Stimulated activated CD8-positive, alpha-beta memory T cell treated with anti-CD3 and anti-CD28 coated beads, Interleukin-12 subunit alpha, Interleukin-12 subunit beta, amount 100 ng/mL, for 1 hour (primary cell): ENCODE results near the gene PPP1R26.
"Not testable (repeated sequence)": the region's sequence is repeated elsewhere in the genome, so short reads cannot be mapped to it uniquely, and the experiment has no call there.

Experiments
- DNase-seq: peaks from one replicate; pipeline ENCODE4 v3.0.0-alpha.2; 2020; ENCODE audit warnings: low read depth

PPP1R26 gene

DNA sequence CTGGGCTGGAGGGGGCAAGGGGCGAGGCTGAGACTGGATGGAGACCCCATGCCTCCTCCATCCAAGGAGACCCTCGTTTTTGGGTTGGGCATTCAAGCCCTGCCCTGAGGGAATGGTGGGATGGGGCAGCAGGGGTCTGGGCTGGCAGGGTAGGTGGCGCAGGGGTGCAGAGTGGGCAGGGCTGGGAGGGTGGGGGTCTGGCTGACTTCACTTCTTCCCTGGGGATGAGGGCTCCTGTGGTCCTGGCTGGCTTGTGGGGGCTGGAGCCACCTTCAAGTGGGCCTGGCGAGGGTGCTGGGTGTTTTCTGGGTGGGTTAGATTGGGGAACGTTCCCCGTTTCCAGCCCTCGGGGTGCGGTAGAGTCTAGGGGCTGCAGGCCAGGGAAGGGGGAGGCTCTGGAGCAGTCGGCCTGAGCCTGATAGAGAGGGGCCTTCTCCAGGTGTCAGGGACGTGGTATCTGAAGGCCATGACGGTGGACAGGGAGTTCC lies 42.1 kb downstream of the PPP1R26 start:
- no peak for DNase-seq

DNA sequence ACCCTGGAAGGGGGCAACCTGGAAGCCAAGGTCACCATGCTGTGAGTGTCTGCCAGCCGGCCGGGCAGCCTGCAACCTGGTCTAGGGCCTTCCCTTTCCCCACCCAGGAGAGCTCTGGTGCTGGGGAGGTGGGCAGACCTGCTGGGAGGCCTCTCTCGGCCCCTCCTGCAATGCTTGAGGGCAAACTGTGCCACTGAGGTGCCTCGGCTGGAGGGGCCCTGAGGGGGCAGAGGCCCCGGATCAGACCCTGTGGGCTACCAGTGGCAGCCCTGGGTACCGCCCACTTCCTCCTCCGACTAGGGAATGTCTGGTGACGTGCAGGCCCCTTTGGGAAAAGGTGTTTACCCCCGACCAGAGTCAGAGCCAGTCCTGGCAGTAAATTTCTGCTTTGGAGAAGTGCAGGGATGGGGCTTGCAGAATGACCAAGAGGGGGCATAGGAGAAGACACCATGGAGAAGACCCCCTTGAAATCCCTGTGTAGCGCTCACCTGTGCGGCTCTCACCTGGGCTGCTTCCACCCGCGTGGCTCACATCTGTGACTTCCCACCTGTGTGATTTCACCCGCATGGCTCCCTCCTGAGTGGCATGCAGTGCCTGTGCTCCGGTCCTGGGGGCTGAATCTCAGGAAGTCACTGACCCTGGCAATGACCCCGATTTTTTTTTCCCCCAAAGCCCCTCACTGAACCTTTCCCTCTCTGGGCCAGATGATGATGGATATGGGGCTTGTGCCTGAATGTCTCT lies 42.7 kb downstream of the PPP1R26 start:
- DNase-seq = no peak

DNA sequence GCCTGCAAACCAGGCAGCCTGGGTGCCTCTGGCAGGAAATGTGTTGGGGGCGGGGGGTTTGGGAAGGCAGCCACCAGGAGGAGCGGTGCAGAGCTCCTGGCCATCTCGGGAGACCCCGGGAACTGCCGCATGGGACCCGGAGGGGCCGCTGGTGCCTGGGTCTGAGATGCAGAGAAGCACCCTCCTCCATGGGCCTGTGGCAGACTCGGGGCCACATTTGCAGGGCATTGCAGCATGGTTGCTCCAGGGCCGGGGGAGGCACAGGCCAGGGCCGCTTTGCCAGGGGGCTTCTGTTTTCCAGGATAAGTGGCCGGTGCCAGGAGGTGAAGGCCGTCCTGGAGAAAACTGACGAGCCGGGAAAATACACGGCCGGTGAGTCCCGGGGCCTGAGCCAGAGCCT lies 43.3 kb downstream of the PPP1R26 start:
- DNase-seq = no peak

DNA sequence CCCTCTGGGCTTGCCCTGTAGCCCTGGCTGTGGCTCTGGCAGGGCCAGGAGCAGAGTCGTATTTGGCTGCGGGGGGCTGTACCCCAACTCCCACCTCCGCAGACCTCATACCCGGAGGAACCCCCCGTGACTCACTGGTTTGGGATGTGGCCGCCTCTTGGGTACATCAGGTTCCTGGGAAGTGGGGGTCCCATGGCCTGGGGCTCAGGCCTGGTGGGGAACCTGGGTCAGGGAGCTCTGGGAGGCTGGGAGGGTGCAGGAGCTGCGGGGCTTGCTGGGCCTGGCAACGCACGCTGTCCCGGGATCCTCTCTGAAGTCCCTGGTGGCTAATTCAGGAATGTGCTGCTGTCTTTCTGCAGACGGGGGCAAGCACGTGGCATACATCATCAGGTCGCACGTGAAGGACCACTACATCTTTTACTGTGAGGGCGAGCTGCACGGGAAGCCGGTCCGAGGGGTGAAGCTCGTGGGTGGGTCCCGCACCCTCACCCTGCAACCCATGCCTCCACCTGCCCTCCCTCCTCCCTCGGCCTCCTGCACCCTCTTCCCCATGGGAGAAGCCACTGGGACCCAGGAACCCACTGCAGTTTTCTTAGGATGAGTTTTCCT lies 44.0 kb downstream of the PPP1R26 start:
- no peak for DNase-seq

DNA sequence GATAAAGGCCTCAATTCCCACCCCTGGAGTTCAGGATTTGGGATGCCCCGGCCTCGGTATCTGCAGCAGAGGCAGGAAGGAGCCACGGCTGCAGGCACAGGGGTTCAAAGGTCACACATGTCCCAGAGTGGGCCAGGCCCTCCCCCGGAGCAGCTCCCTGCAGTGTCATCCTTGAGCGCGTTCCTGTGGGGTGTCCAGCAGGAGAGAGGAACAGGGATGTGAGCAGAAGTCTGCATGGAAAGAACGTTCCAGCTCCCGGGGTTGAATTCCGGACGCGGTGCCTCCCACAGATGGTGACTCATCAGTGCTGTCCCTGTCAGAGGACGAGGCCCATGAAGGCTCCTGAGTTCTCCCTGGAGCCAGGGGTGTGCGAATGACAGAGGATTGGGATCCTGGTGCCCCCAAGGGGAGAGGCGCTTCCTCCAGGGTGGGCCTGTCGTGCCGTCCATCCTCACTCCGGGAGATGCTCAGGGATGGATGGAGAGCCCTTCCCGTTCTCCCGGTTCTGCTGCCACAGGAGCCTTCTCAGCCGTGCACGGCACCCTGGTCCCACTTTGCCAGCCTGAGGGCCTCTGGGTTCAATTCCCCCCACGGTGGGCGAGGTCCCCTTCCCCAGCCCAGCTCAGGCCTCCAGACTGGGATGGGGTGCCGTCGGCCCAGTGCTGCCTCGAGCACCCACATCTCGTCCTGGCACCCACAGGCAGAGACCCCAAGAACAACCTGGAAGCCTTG lies 44.7 kb downstream of the PPP1R26 start:
- DNase-seq = no peak

DNA sequence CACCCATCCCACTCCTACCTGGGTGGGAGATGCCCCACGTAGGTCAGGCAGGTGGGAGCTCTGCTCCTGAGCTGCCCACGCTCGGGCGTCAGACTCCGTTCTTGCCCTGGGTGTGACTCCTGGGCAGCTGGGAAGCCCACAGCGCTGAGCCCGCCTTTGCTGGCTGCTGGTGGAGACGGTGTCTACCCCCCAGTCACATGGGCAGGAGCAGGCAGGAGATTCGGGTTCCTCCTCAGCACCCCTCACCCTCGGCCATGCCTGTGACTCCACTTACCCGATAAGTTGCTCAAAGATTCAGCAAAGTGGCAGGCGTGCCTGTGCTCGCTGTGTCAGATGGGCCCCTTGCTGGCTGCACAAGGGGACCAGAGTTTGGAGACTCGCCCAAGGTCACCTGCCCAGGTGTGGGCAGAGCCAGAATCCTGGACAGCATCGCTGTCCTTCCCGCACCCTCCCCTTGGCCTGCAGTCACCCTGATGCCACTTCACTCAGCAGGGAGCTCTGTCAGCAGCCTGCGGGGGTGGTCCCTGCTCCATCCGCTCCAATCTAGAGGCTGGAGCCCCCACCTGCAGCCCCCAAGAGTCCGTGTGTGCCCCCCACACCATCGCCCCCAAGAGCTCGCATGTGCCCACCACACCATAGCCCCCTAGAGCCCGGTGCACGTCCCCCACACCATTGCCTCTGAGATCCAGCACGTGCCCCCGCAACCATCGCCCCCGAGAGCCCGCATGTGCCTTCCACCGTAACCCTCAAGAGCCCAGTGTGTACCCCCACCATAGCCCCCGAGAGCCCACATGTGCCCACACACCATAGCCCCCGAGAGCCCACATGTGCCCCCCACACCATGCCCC lies 45.9 kb downstream of the PPP1R26 start:
- DNase-seq = no peak

DNA sequence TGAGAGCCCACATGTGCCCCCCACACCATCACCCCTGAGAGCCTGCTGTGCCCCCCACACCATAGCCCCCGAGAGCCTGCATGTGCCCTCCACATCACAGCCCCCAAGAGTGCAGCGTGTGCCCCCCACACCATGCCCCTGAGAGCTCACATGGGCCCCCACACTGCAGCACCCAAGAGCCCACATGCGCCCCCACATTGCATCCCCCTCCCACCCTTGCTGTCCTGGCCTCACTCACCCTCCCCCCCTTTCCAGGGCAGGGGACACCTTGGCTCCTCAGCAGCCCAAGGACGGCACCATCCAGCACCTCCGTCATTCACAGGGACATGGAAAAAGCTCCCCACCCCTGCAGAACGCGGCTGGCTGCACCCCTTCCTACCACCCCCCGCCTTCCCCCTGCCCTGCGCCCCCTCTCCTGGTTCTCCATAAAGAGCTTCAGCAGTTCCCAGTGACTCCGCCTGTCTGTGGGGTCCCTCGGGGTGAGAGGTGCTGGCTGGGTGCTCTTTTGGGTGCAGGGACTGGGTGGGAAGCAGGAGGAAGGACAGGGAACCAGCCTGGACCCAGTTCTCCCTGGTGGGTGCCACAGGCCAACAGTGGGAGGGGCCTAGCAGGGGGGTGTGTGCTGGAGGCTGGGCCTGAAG lies 46.6 kb downstream of the PPP1R26 start:
- no peak for DNase-seq

DNA sequence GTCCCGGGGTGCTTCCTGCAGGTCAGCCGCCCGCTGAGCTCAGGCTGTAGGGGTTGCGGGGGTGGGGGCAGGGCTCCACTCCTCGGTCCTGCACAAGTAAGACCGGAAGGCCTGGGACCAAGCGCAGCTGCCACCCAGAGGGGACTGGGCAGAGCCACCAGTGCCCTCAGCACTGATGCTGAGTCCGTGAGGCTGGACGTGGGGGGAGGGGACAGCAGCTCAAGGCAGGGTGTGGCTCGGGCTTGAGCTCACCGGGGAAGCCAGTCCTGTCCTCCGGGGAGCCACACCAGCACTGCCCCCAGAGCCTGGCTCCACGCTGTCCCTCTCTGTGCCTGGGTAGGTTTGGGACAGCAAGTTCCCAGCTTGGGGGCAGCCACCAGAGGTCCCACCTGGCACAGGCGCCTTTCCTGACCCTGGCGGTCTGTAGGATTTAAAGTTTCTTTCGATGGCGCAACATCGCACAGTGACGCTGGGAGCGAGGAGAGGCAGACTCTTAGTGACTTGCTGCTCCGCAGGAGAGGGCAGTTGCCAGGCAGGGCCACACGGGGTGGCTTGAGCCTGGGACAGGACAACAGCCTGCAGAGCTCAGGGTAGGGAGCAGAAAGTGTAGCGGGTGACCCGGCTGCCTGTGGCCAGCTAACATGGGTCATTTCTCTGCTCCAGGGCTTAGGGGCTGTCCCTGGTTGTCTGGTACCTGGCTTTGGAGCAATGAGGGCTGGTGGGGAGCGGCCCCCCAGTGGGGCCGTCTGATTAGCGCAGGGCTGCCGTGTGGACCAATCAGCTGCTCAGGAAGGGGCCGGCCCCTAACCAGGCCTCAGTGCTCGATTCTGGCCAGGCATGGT lies 47.4 kb downstream of the PPP1R26 start:
- no peak for DNase-seq

DNA sequence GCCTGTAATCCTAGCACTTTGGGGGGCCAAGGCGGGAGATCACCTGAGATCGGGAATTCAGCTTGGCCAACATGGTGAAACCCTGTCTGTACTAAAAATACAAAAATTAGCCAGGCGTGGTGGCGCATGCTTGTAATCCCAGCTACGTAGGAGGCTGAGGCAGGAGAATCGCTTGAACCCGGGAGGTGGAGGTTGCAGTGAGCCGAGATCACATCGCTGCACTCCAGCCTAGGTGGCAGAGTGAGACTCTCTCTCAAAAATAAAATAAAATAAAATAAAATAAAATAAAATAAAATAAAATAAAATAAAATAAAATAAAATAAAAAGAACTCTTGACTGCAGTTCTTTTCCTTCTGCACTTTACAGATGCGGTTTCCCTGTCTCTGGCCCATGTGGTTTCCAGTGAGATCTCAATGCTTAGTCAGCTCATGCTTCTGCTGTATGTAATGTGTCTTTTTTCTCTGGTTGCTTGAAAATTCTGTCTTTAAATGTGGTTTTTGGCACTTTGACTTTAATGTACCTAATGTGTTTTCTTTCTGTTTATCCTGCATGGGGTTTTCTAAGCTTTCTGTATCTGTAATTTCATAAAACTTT lies 49.4 kb downstream of the PPP1R26 start:
- DNase-seq = not testable (repeated sequence)

DNA sequence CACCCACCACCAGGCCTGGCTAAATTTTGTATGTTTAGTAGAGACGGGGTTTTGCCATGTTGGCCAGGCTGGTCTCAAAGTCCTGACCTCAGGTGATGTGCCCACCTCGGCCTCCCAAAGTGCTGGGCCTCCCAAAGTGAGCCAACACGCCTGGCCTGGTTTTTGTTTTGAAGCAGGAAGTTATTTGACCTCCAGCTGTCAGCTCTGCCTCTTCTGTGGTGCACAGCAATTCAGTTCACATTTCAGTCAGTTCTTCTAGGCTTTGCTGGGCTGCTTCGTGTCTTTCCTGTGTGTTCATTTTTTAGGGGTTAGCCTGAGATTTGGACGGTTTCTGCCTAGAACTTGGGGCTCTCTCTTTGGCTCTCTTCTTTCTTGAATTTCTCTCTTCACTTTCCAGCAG lies 50.6 kb downstream of the PPP1R26 start:
- no peak for DNase-seq

DNA sequence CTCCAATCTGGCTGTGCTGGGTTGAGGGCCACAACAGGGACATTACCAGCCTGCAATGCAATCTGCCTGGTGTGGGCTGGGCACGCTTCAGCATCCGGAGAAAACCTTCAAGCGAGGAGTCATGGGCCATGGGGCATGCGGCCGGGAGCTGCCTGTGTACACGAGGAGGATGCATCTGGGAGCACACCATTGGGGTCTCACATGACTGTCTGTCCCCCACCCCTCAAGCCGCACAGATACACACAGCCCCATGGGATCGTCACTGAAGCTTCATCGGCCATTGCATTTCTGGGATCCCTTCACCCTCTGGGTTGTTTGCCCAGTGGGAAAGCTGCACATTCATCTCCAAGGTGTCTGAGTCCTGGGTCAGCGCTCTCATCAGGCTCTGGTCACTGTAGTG lies 51.5 kb downstream of the PPP1R26 start:
- DNase-seq = no peak

DNA sequence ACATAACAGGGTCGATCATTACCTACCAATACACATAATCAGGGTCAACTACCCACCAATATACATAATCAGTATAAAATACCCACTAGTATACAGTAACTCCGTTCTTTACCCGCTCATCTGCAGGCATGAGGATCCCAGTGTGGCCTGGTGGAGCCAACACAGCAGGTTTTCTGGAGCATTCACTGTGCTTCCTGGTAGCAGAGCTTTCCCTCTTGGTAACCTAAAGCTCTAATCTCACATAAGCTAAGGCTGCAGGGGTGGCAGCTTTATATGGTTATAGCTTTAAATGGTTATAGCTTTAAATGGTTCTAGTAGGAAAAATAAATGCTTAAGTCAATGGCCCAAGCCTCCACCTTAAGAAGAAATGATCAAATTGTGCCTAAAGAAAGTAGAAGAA lies 53.5 kb downstream of the PPP1R26 start:
- no peak for DNase-seq

DNA sequence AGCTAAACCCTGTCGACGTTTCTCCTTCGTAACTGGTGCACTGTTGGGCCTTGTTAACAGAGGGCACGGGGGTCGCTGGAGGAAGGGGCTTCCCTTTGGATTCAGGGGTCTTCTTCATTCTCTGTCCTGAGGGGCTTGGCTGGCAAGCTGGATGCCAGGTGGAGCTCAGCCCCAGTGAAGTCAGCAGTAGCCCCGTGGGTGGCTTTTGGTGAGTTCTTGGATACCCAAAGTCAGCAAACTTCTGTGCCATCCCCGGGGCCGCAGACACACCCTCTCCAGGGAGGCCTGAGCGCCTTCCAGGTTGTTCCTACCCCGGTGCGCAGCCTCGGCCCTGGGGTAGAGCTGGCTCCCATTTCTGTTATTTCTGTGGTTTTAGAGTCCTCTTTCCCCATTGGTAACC lies 54.1 kb downstream of the PPP1R26 start:
- no peak for DNase-seq

DNA sequence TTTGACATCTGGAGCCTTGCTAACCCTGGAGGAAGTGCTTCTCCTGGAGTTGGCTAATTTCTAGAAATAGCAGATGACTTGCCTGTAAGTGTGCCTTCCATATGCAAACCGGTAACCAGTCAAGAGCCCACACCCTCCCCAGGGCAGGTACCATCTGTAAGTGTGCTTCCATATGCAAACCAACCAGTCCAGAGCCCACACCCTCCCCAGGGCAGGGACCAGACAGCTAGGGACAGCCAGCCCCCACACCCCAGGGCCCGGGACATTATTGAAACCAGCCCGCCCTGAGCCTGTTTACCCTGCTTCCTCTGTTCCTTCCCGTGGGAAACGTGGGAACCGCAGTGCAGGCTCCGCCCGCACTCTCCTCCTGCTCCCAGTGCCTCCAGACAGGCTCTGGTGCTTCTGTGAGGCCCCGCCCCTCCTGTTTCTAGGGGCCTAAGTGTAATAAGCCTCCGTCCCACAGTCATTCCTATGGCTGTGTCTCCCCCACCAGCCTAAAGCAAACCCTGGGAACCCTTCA lies 54.7 kb downstream of the PPP1R26 start:
- DNase-seq = not testable (repeated sequence)

DNA sequence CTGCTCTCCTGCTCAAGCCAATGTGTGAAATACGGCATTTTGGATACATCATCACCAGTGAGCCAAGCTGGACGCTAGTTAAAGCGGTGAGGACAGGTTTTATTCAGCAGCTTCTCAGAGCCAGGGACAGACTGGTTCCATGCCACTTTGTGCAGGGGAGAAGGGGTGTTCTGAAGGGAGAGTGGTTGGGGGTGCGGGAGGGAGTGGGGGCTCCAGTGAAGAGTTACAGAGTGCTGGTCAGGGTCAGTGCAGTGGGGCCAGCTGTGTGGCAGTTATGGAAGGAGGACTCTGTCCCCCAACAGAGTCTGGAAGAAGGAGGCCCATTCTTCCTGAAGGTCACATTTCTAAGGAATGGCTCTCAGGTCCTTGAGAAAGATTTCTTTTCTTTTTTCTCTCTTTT lies 55.2 kb downstream of the PPP1R26 start:
- DNase-seq = not testable (repeated sequence)

DNA sequence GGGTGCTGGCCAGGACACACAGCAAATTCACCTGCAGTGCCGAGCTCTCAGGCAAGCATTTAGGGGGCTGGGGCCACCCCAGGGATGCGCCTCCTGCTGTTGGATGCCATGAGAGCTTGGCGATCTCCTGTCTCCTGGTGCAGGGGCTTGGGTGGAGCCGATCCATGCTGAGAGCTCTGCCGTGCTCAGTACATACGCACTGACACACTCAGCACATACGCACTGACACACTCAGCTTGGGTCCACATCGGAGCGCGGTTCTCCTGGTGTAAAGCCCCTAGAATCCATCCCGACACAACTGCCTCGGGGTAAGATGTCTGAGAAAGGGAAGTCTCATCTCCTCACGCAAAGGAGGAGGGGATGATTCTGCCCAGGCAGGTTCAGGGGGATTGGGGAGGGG lies 56.0 kb downstream of the PPP1R26 start:
- DNase-seq = not testable (repeated sequence)

DNA sequence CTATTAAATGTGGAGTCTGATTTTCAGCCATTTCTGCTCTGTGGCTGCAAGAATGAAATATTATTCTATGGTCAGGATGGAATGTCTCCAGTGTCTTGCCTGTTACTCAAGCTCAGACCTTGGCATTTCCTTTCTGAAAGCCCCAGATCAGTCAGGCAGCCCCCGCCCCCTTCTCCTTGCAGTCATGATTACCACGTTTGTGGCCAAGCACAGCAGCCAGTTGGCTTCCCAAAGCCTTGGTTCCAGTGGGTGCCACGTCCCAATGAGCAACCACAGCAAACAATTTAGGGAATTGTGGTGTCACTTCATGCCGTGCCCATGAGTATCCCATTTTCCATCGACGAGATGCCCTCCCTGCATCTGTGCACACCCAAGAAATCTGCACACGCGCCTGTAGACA lies 56.6 kb downstream of the PPP1R26 start:
- no peak for DNase-seq
